Activated CD4-positive, alpha-beta T cell treated with anti-CD3 and anti-CD28 coated beads, Interleukin-2, amount 10 ng/mL, durations not matched to agents 24 days and 14 days (primary cell): ENCODE data around the gene ZSCAN20. TPM values are rescaled to one million over a fixed set of nuclear protein-coding genes. Genes with fewer than 3 reads are reported as not detected.
A peak's percentile ranks its signal among the peaks of the same experiment; 100 is the strongest.

ENCODE experiments used
- DNase-seq: peaks from one replicate; pipeline ENCODE4 v3.0.0; 2022
- H3K27ac Mint-ChIP-seq: one replicate; pipeline ENCODE4 v1.8.0; 2022; ENCODE audit warnings: mild to moderate bottlenecking, mixed read lengths
- H3K27me3 Mint-ChIP-seq: one replicate; pipeline ENCODE4 v1.8.0; 2022; ENCODE audit warnings: mixed read lengths
- H3K36me3 Mint-ChIP-seq: one replicate; pipeline ENCODE4 v1.8.0; 2022; ENCODE audit warnings: low read depth, mild to moderate bottlenecking, mixed read lengths
- H3K4me1 Mint-ChIP-seq: one replicate; pipeline ENCODE4 v1.8.0; 2021; ENCODE audit warnings: mixed read lengths
- H3K4me3 Mint-ChIP-seq: one replicate; pipeline ENCODE4 v1.8.0; 2022; ENCODE audit warnings: mild to moderate bottlenecking, moderate library complexity, mixed read lengths
- H3K9me3 Mint-ChIP-seq: one replicate; pipeline ENCODE4 v1.8.0; 2021; ENCODE audit warnings: mixed read lengths
- intact Hi-C: fragments of 100-400 bp; cut with micrococcal nuclease; formaldehyde crosslinking; loops from one replicate; pipeline ENCODE4 v1.15.1; 2023
- total RNA-seq: library from RNA; stranded (reverse); gene quantifications from 2 replicates; pipeline ENCODE4 v1.2.3, GENCODE V29; 2022

Gene ZSCAN20
- total RNA-seq, 1 donor from 2014 or later = 2.8 TPM

- DNase-seq = no peak
- Mint-ChIP-seq H3K36me3 (no peaks in the 10 kb centered on the region), H3K9me3 (no peaks in the 10 kb centered on the region), H3K4me1 (peaks cover 3% of the 10 kb centered on the region), H3K27me3 (peaks cover 10% of the 10 kb centered on the region), H3K27ac (no peak overlapping the region), H3K4me3 (no peak overlapping the region)
- intact Hi-C loops = loop anchor here (5.0 kb wide), 1 partner anchor 162 kb away; no protein-coding TSS in a partner anchor
These were observed 12.8 kb upstream of the ZSCAN20 start for GRCh38 chr1:33459691-33460090.

- Mint-ChIP-seq H3K9me3 (no peaks in the 10 kb centered on the region), H3K4me1 (peaks cover 3% of the 10 kb centered on the region), H3K27me3 (peaks cover 11% of the 10 kb centered on the region), H3K36me3 (no peaks in the 10 kb centered on the region), H3K4me3 (no peak overlapping the region), H3K27ac (no peak overlapping the region)
- intact Hi-C loops = no loop called here
- no peak for DNase-seq
These were observed 12.3 kb upstream of the ZSCAN20 start for GRCh38 chr1:33460144-33460543.

- H3K9me3 Mint-ChIP-seq = no peaks in the 10 kb centered on the region
- no peak overlapping the region for H3K4me3 Mint-ChIP-seq
- peaks cover 13% of the 10 kb centered on the region for H3K27me3 Mint-ChIP-seq
- no peaks in the 10 kb centered on the region for H3K4me1 Mint-ChIP-seq
- H3K27ac Mint-ChIP-seq = no peak overlapping the region
- intact Hi-C loops = no loop called here
- no peak for DNase-seq
- no peaks in the 10 kb centered on the region for H3K36me3 Mint-ChIP-seq
These were observed 11.4 kb upstream of the ZSCAN20 start for GRCh38 chr1:33460947-33461629.

GRCh38 chr1:33462405-33463164 lies 9.9 kb upstream of the ZSCAN20 start:
- no peak overlapping the region for H3K4me3 Mint-ChIP-seq
- no peaks in the 10 kb centered on the region for H3K4me1 Mint-ChIP-seq
- DNase-seq = no peak
- no peaks in the 10 kb centered on the region for H3K36me3 Mint-ChIP-seq
- H3K9me3 Mint-ChIP-seq = no peaks in the 10 kb centered on the region
- intact Hi-C loops = no loop called here
- no peak overlapping the region for H3K27ac Mint-ChIP-seq
- H3K27me3 Mint-ChIP-seq = peaks cover 15% of the 10 kb centered on the region

- Mint-ChIP-seq H3K4me1 (peaks cover under 1% of the 10 kb centered on the region), H3K27ac (no peak overlapping the region), H3K36me3 (no peaks in the 10 kb centered on the region), H3K27me3 (peaks cover 10% of the 10 kb centered on the region), H3K9me3 (no peaks in the 10 kb centered on the region), H3K4me3 (no peak overlapping the region)
- intact Hi-C loops = no loop called here
- DNase-seq = no peak
These were observed 7.9 kb upstream of the ZSCAN20 start for GRCh38 chr1:33464552-33464951.

- H3K27me3 Mint-ChIP-seq = peaks cover 8% of the 10 kb centered on the region
- DNase-seq = no peak
- no peaks in the 10 kb centered on the region for H3K36me3 Mint-ChIP-seq
- peaks cover 2% of the 10 kb centered on the region for H3K4me1 Mint-ChIP-seq
- intact Hi-C loops = no loop called here
- H3K27ac Mint-ChIP-seq = no peak overlapping the region
- no peak overlapping the region for H3K4me3 Mint-ChIP-seq
- H3K9me3 Mint-ChIP-seq = no peaks in the 10 kb centered on the region
These were observed 7.1 kb upstream of the ZSCAN20 start for GRCh38 chr1:33465316-33465715.

- Mint-ChIP-seq H3K36me3 (no peaks in the 10 kb centered on the region), H3K4me3 (no peak overlapping the region), H3K4me1 (peaks cover 7% of the 10 kb centered on the region), H3K27me3 (peaks cover 7% of the 10 kb centered on the region), H3K27ac (no peak overlapping the region), H3K9me3 (no peaks in the 10 kb centered on the region)
- intact Hi-C loops = no loop called here
- DNase-seq = no peak
These were observed 6.3 kb upstream of the ZSCAN20 start for GRCh38 chr1:33466159-33466558.

GRCh38 chr1:33468011-33468410 lies 4.4 kb upstream of the ZSCAN20 start:
- Mint-ChIP-seq H3K27ac (no peak overlapping the region), H3K4me1 (peaks cover 20% of the 10 kb centered on the region), H3K27me3 (peaks cover 4% of the 10 kb centered on the region), H3K4me3 (no peak overlapping the region), H3K36me3 (no peaks in the 10 kb centered on the region), H3K9me3 (no peaks in the 10 kb centered on the region)
- no peak for DNase-seq
- intact Hi-C loops = no loop called here

GRCh38 chr1:33468531-33468930 lies 3.9 kb upstream of the ZSCAN20 start:
- no peak overlapping the region for H3K27ac Mint-ChIP-seq
- no peaks in the 10 kb centered on the region for H3K9me3 Mint-ChIP-seq
- H3K4me3 Mint-ChIP-seq = no peak overlapping the region
- H3K4me1 Mint-ChIP-seq = peaks cover 22% of the 10 kb centered on the region
- DNase-seq = no peak
- H3K27me3 Mint-ChIP-seq = peaks cover 4% of the 10 kb centered on the region
- H3K36me3 Mint-ChIP-seq = no peaks in the 10 kb centered on the region
- intact Hi-C loops = no loop called here

- H3K27me3 Mint-ChIP-seq = peaks cover 4% of the 10 kb centered on the region
- intact Hi-C loops = no loop called here
- no peak overlapping the region for H3K27ac Mint-ChIP-seq
- no peak for DNase-seq
- H3K4me3 Mint-ChIP-seq = no peak overlapping the region
- H3K4me1 Mint-ChIP-seq = peaks cover 22% of the 10 kb centered on the region
- H3K36me3 Mint-ChIP-seq = no peaks in the 10 kb centered on the region
- H3K9me3 Mint-ChIP-seq = no peaks in the 10 kb centered on the region
These were observed 3.5 kb upstream of the ZSCAN20 start for GRCh38 chr1:33468967-33469366.

GRCh38 chr1:33469691-33470090 lies 2.8 kb upstream of the ZSCAN20 start:
- H3K27me3 Mint-ChIP-seq = peaks cover 4% of the 10 kb centered on the region
- no peaks in the 10 kb centered on the region for H3K36me3 Mint-ChIP-seq
- H3K4me3 Mint-ChIP-seq = no peak overlapping the region
- H3K4me1 Mint-ChIP-seq = peaks cover 22% of the 10 kb centered on the region
- no peak overlapping the region for H3K27ac Mint-ChIP-seq
- H3K9me3 Mint-ChIP-seq = no peaks in the 10 kb centered on the region
- DNase-seq = no peak
- intact Hi-C loops = loop anchor here (2.0 to 10.0 kb wide), 3 partner anchors 102 to 375 kb away; no protein-coding TSS in a partner anchor

GRCh38 chr1:33470495-33471012 lies 1.9 kb upstream of the ZSCAN20 start:
- intact Hi-C loops = loop anchor here (2.0 to 10.0 kb wide), 3 partner anchors 103 to 376 kb away; no protein-coding TSS in a partner anchor
- Mint-ChIP-seq H3K4me1 (peaks cover 22% of the 10 kb centered on the region), H3K9me3 (no peaks in the 10 kb centered on the region), H3K4me3 (peak overlapping the region; percentile 21), H3K27ac (no peak overlapping the region), H3K36me3 (no peaks in the 10 kb centered on the region), H3K27me3 (peaks cover 2% of the 10 kb centered on the region)
- DNase-seq = peak; percentile 88

GRCh38 chr1:33471416-33471815 lies 1.0 kb upstream of the ZSCAN20 start:
- Mint-ChIP-seq H3K27me3 (no peaks in the 10 kb centered on the region), H3K9me3 (no peaks in the 10 kb centered on the region), H3K27ac (no peak overlapping the region), H3K4me3 (peak overlapping the region; percentile 21), H3K36me3 (no peaks in the 10 kb centered on the region), H3K4me1 (peaks cover 22% of the 10 kb centered on the region)
- intact Hi-C loops = loop anchor here (2.0 to 10.0 kb wide), 3 partner anchors 104 to 377 kb away; no protein-coding TSS in a partner anchor
- no peak for DNase-seq

- Mint-ChIP-seq H3K27me3 (no peaks in the 10 kb centered on the region), H3K4me1 (peaks cover 22% of the 10 kb centered on the region), H3K27ac (no peak overlapping the region), H3K36me3 (no peaks in the 10 kb centered on the region), H3K9me3 (no peaks in the 10 kb centered on the region), H3K4me3 (peak overlapping the region; percentile 85)
- DNase-seq = no peak
- intact Hi-C loops = loop anchor here (5.0 to 10.0 kb wide), 2 partner anchors 107 to 379 kb away; no protein-coding TSS in a partner anchor
These were observed 1.5 kb downstream of the ZSCAN20 start for GRCh38 chr1:33473900-33474299.
